Globus pallidus (tissue), 1 donor: ENCODE measurements around the gene MED1.

Source experiments
- DNase-seq: peaks from one replicate; pipeline ENCODE4 v3.0.0-alpha.2; 2015; ENCODE audit warnings: low spot score

Gene MED1

DNA sequence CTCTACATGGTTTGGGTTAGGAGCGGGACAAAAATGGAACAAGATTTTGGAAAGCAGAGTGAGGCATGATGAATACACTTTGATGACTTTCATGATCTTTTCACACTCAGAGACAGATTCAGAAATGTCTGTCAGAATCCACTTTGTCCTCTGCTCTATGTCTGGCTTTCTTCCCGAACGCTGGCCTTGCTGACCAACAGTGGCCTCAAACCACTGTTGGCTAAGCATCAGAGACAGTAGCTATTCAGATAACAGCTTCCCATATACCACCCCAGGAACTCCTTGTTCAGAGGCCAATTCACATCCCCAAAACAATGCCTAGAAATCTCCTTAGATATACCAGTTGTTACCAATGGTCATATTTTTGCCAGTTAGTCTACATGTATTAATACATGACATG, 90.5 kb downstream of the MED1 start:
- peak; percentile 78 for DNase-seq

DNA sequence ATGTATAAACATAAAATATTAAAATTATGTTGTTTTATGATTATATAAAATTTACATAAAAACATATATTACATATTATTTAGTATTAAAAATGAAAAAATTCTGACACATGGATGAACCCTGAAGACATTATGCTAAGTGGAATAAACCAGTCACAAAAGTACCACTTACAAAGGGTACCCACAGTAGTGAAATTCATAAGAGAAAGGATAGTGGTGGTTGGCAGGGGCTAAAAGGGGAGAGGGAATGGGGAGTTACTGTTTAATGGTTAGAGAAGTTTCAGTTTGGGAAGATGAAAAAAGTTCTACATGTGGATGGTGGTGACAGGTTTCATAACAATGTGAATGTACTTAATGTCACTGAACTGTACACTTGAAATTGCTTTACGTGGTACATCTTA, 91.1 kb downstream of the MED1 start:
- DNase-seq, result no peak

DNA sequence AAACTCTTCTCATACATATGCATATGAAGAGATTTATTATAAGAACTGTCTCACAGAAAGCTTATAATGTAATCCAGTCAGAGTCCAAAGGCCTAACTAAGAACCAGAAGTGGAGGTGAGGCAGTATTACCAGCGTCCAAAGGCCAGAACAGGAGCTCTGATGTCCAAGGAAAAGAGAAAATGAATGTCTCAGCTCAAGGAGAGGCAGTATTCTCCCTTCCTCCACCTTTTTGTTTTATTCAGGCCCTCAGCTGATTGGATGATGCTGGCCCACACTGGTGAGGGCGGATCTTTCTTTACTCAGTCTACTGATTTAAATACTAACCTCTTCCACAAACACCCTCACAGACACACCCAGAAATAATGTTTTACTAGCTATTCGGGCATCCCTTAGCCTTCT, 93.1 kb downstream of the MED1 start:
- no peak for DNase-seq

DNA sequence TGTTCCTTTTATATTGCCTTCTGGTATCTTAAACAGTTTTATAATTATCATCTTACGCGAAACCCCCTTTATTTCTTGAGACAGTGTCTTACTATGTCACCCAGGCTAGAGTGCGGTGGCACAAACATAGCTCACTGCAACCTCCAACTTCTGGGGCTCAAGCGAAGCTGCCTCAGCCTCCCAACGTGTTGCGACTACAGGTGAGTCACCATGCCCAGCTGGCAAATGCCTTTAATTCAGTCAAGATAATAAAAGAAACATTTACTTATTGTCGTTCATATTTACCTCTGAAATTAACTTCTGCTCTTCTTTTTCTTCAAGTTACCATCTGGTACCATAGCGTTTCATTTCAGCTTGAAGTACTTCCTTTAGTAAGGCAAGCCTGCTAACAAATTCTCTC, 93.6 kb downstream of the MED1 start:
- no peak for DNase-seq
